ENCODE data around the gene CTDSP1. TPM values are rescaled to one million over a fixed set of nuclear protein-coding genes. Genes with fewer than 3 reads are reported as not detected.

CTDSP1 gene
- total RNA-seq, 1 donor = 152 TPM

GRCh38 chr2:218448934-218449333 lies 49.3 kb downstream of the CTDSP1 start:
- no peak for DNase-seq (ENCODE audit: low read depth in 2 of 3, low spot score in 2 of 3)

- DNase-seq (ENCODE audit: low read depth in 2 of 3, low spot score in 2 of 3) = no peak
Measured at GRCh38 chr2:218452079-218452478, 52.4 kb downstream of the CTDSP1 start.

Small RNA genes lying within 50 kb of the gene (small RNA-seq; reads per million reads assigned to genes)
- gene MIR26B = 8,453 reads per million, percentile 100 among the genes with 10 or more reads in this experiment

Other genes with a start within 250 kb of the CTDSP1 start
- under 0.01 TPM for gene CXCR1, start 232.9 kb upstream of the CTDSP1 start, total RNA-seq
- 259 TPM for gene ARPC2, start 182.7 kb upstream of the CTDSP1 start, total RNA-seq
- 0.54 TPM for gene GPBAR1, start 138.9 kb upstream of the CTDSP1 start, total RNA-seq
- gene AAMP, start 129.7 kb upstream of the CTDSP1 start, total RNA-seq = 121 TPM
- gene PNKD, start 129.3 kb upstream of the CTDSP1 start, total RNA-seq = 53.3 TPM
- gene TMBIM1, start 107.4 kb upstream of the CTDSP1 start, total RNA-seq = 167 TPM
- gene CATIP, start 43.0 kb upstream of the CTDSP1 start, total RNA-seq = 0.27 TPM
- gene SLC11A1, start 17.6 kb upstream of the CTDSP1 start, total RNA-seq = 3.8 TPM
- under 0.01 TPM for gene VIL1, start 19.3 kb downstream of the CTDSP1 start, total RNA-seq
- 3.8 TPM for gene USP37, start 168.5 kb downstream of the CTDSP1 start, total RNA-seq
- 57.4 TPM for gene CNOT9, start 169.0 kb downstream of the CTDSP1 start, total RNA-seq
- gene PLCD4, start 208.0 kb downstream of the CTDSP1 start, total RNA-seq = 0.27 TPM

All from hematopoietic multipotent progenitor cell (in vitro differentiated cells).